A549 (cell line): ENCODE data around the gene TNNC1.

Experiments
- CBX2 ChIP-seq: fragments of 200-600 bp; sonication (generic); IDR thresholded peaks from 2 replicates; pipeline ENCODE4 v1.6.1; 2016; ENCODE audit warnings: low read depth, mild to moderate bottlenecking, borderline replicate concordance
- CTCF ChIP-seq: fragments of >200 bp; sonication (Bioruptor Twin); formaldehyde crosslinking; IDR thresholded peaks from 3 replicates; pipeline ENCODE4 v1.5.1; 2016
- E2F6 ChIP-seq: IDR thresholded peaks from 2 replicates; pipeline ENCODE4 v1.6.1; 2012; ENCODE audit warnings: low read depth, borderline replicate concordance
- ELK1 ChIP-seq: fragments of 150-350 bp; IDR thresholded peaks from 2 replicates; pipeline ENCODE4 v1.6.1; 2014; ENCODE audit warnings: low read depth, mild to moderate bottlenecking, low read length
- EP300 ChIP-seq, 2 experiments: fragments of >200 bp; sonication (Bioruptor Twin); formaldehyde crosslinking; IDR thresholded peaks; 2 replicates in 1 of 2; 3 replicates in 1 of 2; pipeline ENCODE4 v1.6.1; 2016 to 2017
- HDAC2 ChIP-seq: fragments of 200-600 bp; sonication (generic); IDR thresholded peaks from 2 replicates; pipeline ENCODE4 v1.6.1; 2016
- MAFK ChIP-seq: fragments of 450-650 bp; IDR thresholded peaks from 2 replicates; pipeline ENCODE4 v1.6.1; 2014; ENCODE audit not compliant: partially characterized antibody
- NFE2L2 ChIP-seq: fragments of 150-350 bp; conservative IDR thresholded peaks from 2 replicates; pipeline ENCODE4 v1.6.1; 2014; ENCODE audit warnings: low read length
- PBX3 ChIP-seq: IDR thresholded peaks from 2 replicates; pipeline ENCODE4 v1.6.1; 2012
- POLR2A ChIP-seq: IDR thresholded peaks from 2 replicates; pipeline ENCODE4 v1.6.1; 2012; ENCODE audit warnings: mild to moderate bottlenecking, low read length
- SREBF2 ChIP-seq: fragments of 450-650 bp; IDR thresholded peaks from 2 replicates; pipeline ENCODE4 v1.6.1; 2014; ENCODE audit warnings: mild to moderate bottlenecking, moderate library complexity
- ZNF302 ChIP-seq: fragments of 250-450 bp; sonication (Bioruptor Pico); IDR thresholded peaks from 2 replicates; pipeline ENCODE4 v1.9.0; 2021; ENCODE audit warnings: inconsistent platforms, mild to moderate bottlenecking, moderate library complexity

- TF ChIP-seq HDAC2 (no peak), PBX3 (no peak), POLR2A (no peak), CTCF (no peak), EP300 (IDR thresholded peaks at IDR 0.05) (no peak), ELK1 (no peak), MAFK (no peak), SREBF2 (no peak), ZNF302 (CRISPR knock-in tag) (no peak), CBX2 (no peak), NFE2L2 (no peak), E2F6 (no peak)
Observed at GRCh38 chr3:52456800-52457183, 3.0 kb upstream of the TNNC1 start.
